AG04450 (cell line): Measurements from ENCODE around the gene RAB15. TPM values are rescaled to one million over a fixed set of nuclear protein-coding genes. Genes with fewer than 3 reads are reported as not detected.

Experiments used
- CTCF ChIA-PET: fragments of 300-600, 350-600 bp; formaldehyde crosslinking; extraction: SDS; loops from one replicate; lab custom pipeline; 2022; ENCODE audit warnings: antibody characterized with exemption, inconsistent platforms; lab: Charles Lee
- POLR2A ChIA-PET: fragments of 350-600 bp; formaldehyde crosslinking; extraction: SDS; loops from one replicate; lab custom pipeline; 2021; ENCODE audit warnings: antibody characterized with exemption, inconsistent platforms; lab: Yijun Ruan, JAX
- DNase-seq: peaks from one replicate; pipeline ENCODE4 v3.0.0-alpha.2; 2011; ENCODE audit warnings: low read depth, low spot score
- H3K27ac ChIP-seq: one replicate; pipeline ENCODE4 v1.5.1; 2012; ENCODE audit warnings: low read depth, low read length, control low read depth
- H3K27me3 ChIP-seq: one replicate; pipeline ENCODE4 v1.6.0; 2012; ENCODE audit warnings: low read length; ENCODE audit not compliant: control insufficient read depth, insufficient read depth
- H3K4me3 ChIP-seq: 2 replicates; pipeline ENCODE4 v1.5.1; 2011; ENCODE audit warnings: mild to moderate bottlenecking, low read depth, low read length, control low read depth
- H3K9me3 ChIP-seq: 2 replicates; pipeline ENCODE4 v1.5.1; 2012; ENCODE audit warnings: low read length; ENCODE audit not compliant: control insufficient read depth, insufficient read depth
- polyA plus RNA-seq: library from polyadenylated mRNA; depleted of rRNA; stranded (reverse); fragments of >200 nt; gene quantifications from 2 replicates; pipeline ENCODE4 v1.2.3, GENCODE V29; 2011
- TF ChIP-seq, protein P1 (sequence below): IDR thresholded peaks from 2 replicates; pipeline ENCODE4 v1.5.1; 2011; ENCODE audit warnings: low read depth, low read length, control low read depth, inconsistent platforms

The RAB15 gene
- polyA plus RNA-seq, 1 experiment = 11.0 TPM

- POLR2A ChIA-PET = interaction anchor here (1.2 to 2.1 kb wide), 2 partner anchors 11 to 19 kb away, joined by 3 to 5 read pairs; partner anchors contain the start of gene FNTB
- TF ChIP-seq, protein P1, sequence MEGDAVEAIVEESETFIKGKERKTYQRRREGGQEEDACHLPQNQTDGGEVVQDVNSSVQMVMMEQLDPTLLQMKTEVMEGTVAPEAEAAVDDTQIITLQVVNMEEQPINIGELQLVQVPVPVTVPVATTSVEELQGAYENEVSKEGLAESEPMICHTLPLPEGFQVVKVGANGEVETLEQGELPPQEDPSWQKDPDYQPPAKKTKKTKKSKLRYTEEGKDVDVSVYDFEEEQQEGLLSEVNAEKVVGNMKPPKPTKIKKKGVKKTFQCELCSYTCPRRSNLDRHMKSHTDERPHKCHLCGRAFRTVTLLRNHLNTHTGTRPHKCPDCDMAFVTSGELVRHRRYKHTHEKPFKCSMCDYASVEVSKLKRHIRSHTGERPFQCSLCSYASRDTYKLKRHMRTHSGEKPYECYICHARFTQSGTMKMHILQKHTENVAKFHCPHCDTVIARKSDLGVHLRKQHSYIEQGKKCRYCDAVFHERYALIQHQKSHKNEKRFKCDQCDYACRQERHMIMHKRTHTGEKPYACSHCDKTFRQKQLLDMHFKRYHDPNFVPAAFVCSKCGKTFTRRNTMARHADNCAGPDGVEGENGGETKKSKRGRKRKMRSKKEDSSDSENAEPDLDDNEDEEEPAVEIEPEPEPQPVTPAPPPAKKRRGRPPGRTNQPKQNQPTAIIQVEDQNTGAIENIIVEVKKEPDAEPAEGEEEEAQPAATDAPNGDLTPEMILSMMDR = no peak
- DNase-seq = no peak
- no peak overlapping the region for H3K4me3 ChIP-seq
- no peak overlapping the region for H3K27ac ChIP-seq
- H3K27me3 ChIP-seq = no peaks in the 10 kb centered on the region
- CTCF ChIA-PET = interaction anchor here (1.3 to 10.6 kb wide), 2 partner anchors 13 to 22 kb away, joined by 5 to 91 read pairs; no protein-coding TSS in a partner anchor
- H3K9me3 ChIP-seq = no peaks in the 10 kb centered on the region
These were observed 34.2 kb upstream of the RAB15 start for GRCh38 chr14:65006261-65006721.

DNA sequence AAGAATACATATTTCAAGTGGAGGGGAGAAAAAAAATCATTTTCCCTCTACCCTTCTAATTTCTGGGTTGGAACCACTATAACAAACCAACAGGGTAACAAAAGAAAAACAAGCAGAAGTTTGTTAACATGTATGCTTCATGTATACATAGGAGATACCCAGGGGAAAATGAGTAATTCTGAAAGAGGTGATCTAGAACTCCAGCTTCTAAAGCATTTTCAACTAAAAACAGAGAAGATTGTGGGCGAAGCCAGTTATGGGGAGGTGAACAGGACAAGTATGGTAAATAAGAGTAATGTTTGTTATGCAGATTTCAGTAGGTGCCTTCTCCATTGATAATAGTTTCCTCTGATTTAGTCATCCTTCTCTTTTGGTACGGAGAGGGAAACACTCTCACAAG lies 31.3 kb upstream of the RAB15 start:
- Histone ChIP-seq H3K27ac (no peak overlapping the region), H3K27me3 (no peaks in the 10 kb centered on the region), H3K9me3 (no peaks in the 10 kb centered on the region), H3K4me3 (no peak overlapping the region)
- ChIA-PET POLR2A (no interaction called here), CTCF (interaction anchor here (10.6 kb wide), 1 partner anchor 16 kb away, joined by 91 read pairs; no protein-coding TSS in a partner anchor)
- no peak for DNase-seq
- TF ChIP-seq, protein P1 = no peak

- ChIA-PET CTCF (interaction anchor here (1.0 to 10.6 kb wide), 2 partner anchors 8 to 17 kb away, joined by 3 to 91 read pairs; no protein-coding TSS in a partner anchor), POLR2A (no interaction called here)
- TF ChIP-seq, protein P1 = no peak
- DNase-seq = no peak
- Histone ChIP-seq H3K9me3 (no peaks in the 10 kb centered on the region), H3K27ac (peak overlapping the region; percentile 62), H3K27me3 (no peaks in the 10 kb centered on the region), H3K4me3 (no peak overlapping the region)
These were observed 30.6 kb upstream of the RAB15 start for GRCh38 chr14:65002586-65003210.

DNA sequence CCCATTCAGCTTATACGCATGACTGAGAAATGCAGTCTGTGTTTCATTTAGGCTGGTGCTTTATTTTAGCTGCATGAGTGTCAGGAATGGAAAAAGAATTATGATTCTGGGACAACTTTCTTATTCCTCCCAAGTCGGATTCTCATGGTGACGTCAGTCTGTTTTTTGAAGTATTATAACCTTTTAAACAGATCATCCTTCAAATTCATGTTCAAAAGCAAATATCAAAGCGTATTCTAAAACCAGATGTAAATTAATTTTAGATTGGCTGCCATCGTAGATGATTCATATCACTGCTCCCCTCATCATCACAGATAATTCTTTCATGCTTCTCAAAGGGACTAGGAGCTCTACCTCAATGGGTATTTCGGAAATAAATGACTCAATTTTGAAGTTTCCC lies 29.6 kb upstream of the RAB15 start:
- CTCF ChIA-PET = interaction anchor here (1.0 to 10.6 kb wide), 2 partner anchors 7 to 18 kb away, joined by 3 to 91 read pairs; no protein-coding TSS in a partner anchor
- no peaks in the 10 kb centered on the region for H3K9me3 ChIP-seq
- no peak overlapping the region for H3K4me3 ChIP-seq
- H3K27ac ChIP-seq = no peak overlapping the region
- H3K27me3 ChIP-seq = no peaks in the 10 kb centered on the region
- POLR2A ChIA-PET = interaction anchor here (0.6 kb wide), 1 partner anchor 564 kb away, joined by 3 read pairs; no protein-coding TSS in a partner anchor
- no peak for DNase-seq
- TF ChIP-seq, protein P1 = no peak
